Activated CD4-positive, alpha-beta T cell treated with anti-CD3 and anti-CD28 coated beads for 48 hours (primary cell): ENCODE data around the gene MYO5C.

ENCODE experiments used
- DNase-seq: peaks from one replicate; pipeline ENCODE4 v3.0.0-alpha.2; 2020

MYO5C gene

GRCh38 chr15:52278135-52278534 is 17.5 kb downstream of the MYO5C start:
- DNase-seq = no peak

GRCh38 chr15:52277575-52277974 is 18.0 kb downstream of the MYO5C start:
- no peak for DNase-seq

- no peak for DNase-seq
Measured at GRCh38 chr15:52276256-52276770, 19.3 kb downstream of the MYO5C start.

- no peak for DNase-seq
Measured at GRCh38 chr15:52263563-52264282, 31.9 kb downstream of the MYO5C start.

GRCh38 chr15:52262364-52262763 is 33.2 kb downstream of the MYO5C start:
- DNase-seq = no peak

- DNase-seq = peak; percentile 81
Measured at GRCh38 chr15:52261498-52262242, 33.9 kb downstream of the MYO5C start.

GRCh38 chr15:52261026-52261425 is 34.6 kb downstream of the MYO5C start:
- no peak for DNase-seq

GRCh38 chr15:52259503-52259902 is 36.1 kb downstream of the MYO5C start:
- no peak for DNase-seq

- no peak for DNase-seq
Measured at GRCh38 chr15:52258461-52258860, 37.1 kb downstream of the MYO5C start.

GRCh38 chr15:52257734-52258062 is 37.9 kb downstream of the MYO5C start:
- DNase-seq = no peak

GRCh38 chr15:52256930-52257733 is 38.5 kb downstream of the MYO5C start:
- DNase-seq = no peak

- DNase-seq = peak; percentile 81
Measured at GRCh38 chr15:52256366-52256765, 39.2 kb downstream of the MYO5C start.

- DNase-seq = no peak
Measured at GRCh38 chr15:52255935-52256334, 39.7 kb downstream of the MYO5C start.

- no peak for DNase-seq
Measured at GRCh38 chr15:52255008-52255407, 40.6 kb downstream of the MYO5C start.

GRCh38 chr15:52254391-52254790 is 41.2 kb downstream of the MYO5C start:
- no peak for DNase-seq

GRCh38 chr15:52252781-52253180 is 42.8 kb downstream of the MYO5C start:
- DNase-seq = no peak

GRCh38 chr15:52251144-52251860 is 44.3 kb downstream of the MYO5C start:
- no peak for DNase-seq

GRCh38 chr15:52247461-52247860 is 48.1 kb downstream of the MYO5C start:
- DNase-seq = no peak

GRCh38 chr15:52246686-52247431 is 48.7 kb downstream of the MYO5C start:
- no peak for DNase-seq

GRCh38 chr15:52243697-52244555 is 51.7 kb downstream of the MYO5C start:
- DNase-seq = no peak

GRCh38 chr15:52243286-52243685 is 52.3 kb downstream of the MYO5C start:
- DNase-seq = no peak
